Liver (tissue), 9 donors: Measurements from ENCODE around the gene USP2. TPM values are rescaled to one million over a fixed set of nuclear protein-coding genes. Genes with fewer than 3 reads are reported as not detected.

Experiments used
- DNase-seq: peaks from one replicate; pipeline ENCODE4 v3.0.0-alpha.2; 2017; ENCODE audit warnings: low spot score
- H3K27ac ChIP-seq, 2 donors: one replicate each; pipeline ENCODE4 v1.7.0; 2013; ENCODE audit warnings: inconsistent platforms in 2 of 2, low read length in 2 of 2, control low read depth in 1 of 2, low read depth in 1 of 2, mild to moderate bottlenecking in 1 of 2
- H3K27me3 ChIP-seq, 4 donors: one replicate each; pipeline versions ENCODE4 v1.6.1 to v1.7.0; 2013; ENCODE audit warnings: low read length in 3 of 4, inconsistent platforms in 1 of 4, mild to moderate bottlenecking in 1 of 4, moderate library complexity in 1 of 4; ENCODE audit not compliant: control insufficient read depth in 4 of 4, insufficient read depth in 4 of 4
- H3K36me3 ChIP-seq, 4 donors: one replicate each; pipeline versions ENCODE4 v1.6.1 to v1.7.0; 2013; ENCODE audit warnings: low read length in 3 of 4, mild to moderate bottlenecking in 3 of 4, low read depth in 1 of 4, moderate library complexity in 1 of 4; ENCODE audit not compliant: control insufficient read depth in 4 of 4, insufficient read depth in 3 of 4
- H3K4me1 ChIP-seq, 4 donors: one replicate each; pipeline versions ENCODE4 v1.6.1 to v1.7.0; 2013; ENCODE audit warnings: low read length in 3 of 4, mild to moderate bottlenecking in 3 of 4, moderate library complexity in 1 of 4; ENCODE audit not compliant: control insufficient read depth in 4 of 4, insufficient read depth in 4 of 4
- H3K4me3 ChIP-seq, 3 donors: one replicate each; pipeline versions ENCODE4 v1.6.1 to v1.7.0; 2013; ENCODE audit warnings: low read length in 3 of 3, control low read depth in 1 of 3, low read depth in 1 of 3, mild to moderate bottlenecking in 1 of 3
- H3K9ac ChIP-seq, 2 donors: one replicate each; pipeline ENCODE4 v1.7.0; 2013; ENCODE audit warnings: low read length in 2 of 2, mild to moderate bottlenecking in 2 of 2, moderate library complexity in 2 of 2, control low read depth in 1 of 2, low read depth in 1 of 2
- H3K9me3 ChIP-seq, 4 donors: one replicate each; pipeline versions ENCODE4 v1.6.1 to v1.7.0; 2013; ENCODE audit warnings: low read length in 3 of 4; ENCODE audit not compliant: control insufficient read depth in 4 of 4
- ATF3 ChIP-seq: IDR thresholded peaks from 2 replicates; pipeline ENCODE4 v1.6.1; 2016; ENCODE audit warnings: antibody characterized with exemption
- HNF4G ChIP-seq: IDR thresholded peaks from 2 replicates; pipeline ENCODE4 v1.6.1; 2016; ENCODE audit warnings: antibody characterized with exemption
- NR2F2 ChIP-seq: IDR thresholded peaks from 2 replicates; pipeline ENCODE4 v1.6.1; 2016; ENCODE audit warnings: antibody characterized with exemption
- REST ChIP-seq: IDR thresholded peaks from 2 replicates; pipeline ENCODE4 v1.6.1; 2016; ENCODE audit warnings: antibody characterized with exemption, mild to moderate bottlenecking
- RXRA ChIP-seq, 2 donors: IDR thresholded peaks; 2 replicates each; pipeline ENCODE4 v1.6.1; 2017 to 2018; ENCODE audit warnings: antibody characterized with exemption in 2 of 2, mild to moderate bottlenecking in 1 of 2
- SP1 ChIP-seq: IDR thresholded peaks from 2 replicates; pipeline ENCODE4 v1.6.1; 2018; ENCODE audit warnings: antibody characterized with exemption, mild to moderate bottlenecking
- TAF1 ChIP-seq: conservative IDR thresholded peaks from 2 replicates; pipeline ENCODE4 v1.6.1; 2016; ENCODE audit warnings: antibody characterized with exemption, mild to moderate bottlenecking
- ZBTB33 ChIP-seq: IDR thresholded peaks from 2 replicates; pipeline ENCODE4 v1.6.1; 2016; ENCODE audit warnings: antibody characterized with exemption
- WGBS: extraction: QIAGEN DNeasy Blood & Tissue Kit; methylation state at CpG from one replicate; pipeline ENCODE4 v1.1.7; 2013; 5-methylcytosine and 5-hydroxymethylcytosine counted together
- polyA plus RNA-seq, 2 donors: library from polyadenylated mRNA; stranded (reverse) in 1 of 2; unstranded in 1 of 2; fragments of 200-250 nt in 1 of 2; fragments of >200 nt in 1 of 2; fragmentation: Nextera tagmentation in 1 of 2; extraction: Ambion mirVana in 1 of 2; gene quantifications; one replicate each; pipeline versions ENCODE4 v1.2.1 to v1.2.3, GENCODE V29; 2013 to 2015
- total RNA-seq, 2 donors: library from RNA; depleted of rRNA; stranded (reverse); fragments of >200 nt; gene quantifications; one replicate each; pipeline ENCODE4 v1.2.3, GENCODE V29; 2014
- donor health status: healthy.
- donor health status: healthy.
- donor health status: healthy.
- donor health status: healthy.
- donor health status: healthy.

Gene USP2
- total and polyA plus RNA-seq, 4 donors = 0.65 to 4.4 (median 2.1) TPM

GRCh38 chr11:119319136-119319699 lies 62.3 kb downstream of the USP2 start:
- Histone ChIP-seq H3K9ac (no peak overlapping the region), H3K4me3 (no peak overlapping the region), H3K27ac (peak overlapping the region; percentile 60 to 65), H3K4me1 (peaks cover 12 to 37% (median 25%) of the 10 kb centered on the region in 4 donors), H3K36me3 (no peaks in the 10 kb centered on the region), H3K9me3 (no peaks in the 10 kb centered on the region), H3K27me3 (peaks cover 0 to 8% (median 3%) of the 10 kb centered on the region in 4 donors)
- 76% methylated on average over 8 of the region's 8 CpGs for WGBS
- TF ChIP-seq RXRA (IDR thresholded peaks at IDR 0.05) (no peak), HNF4G (no peak), ATF3 (no peak)
- no peak for DNase-seq

GRCh38 chr11:119318240-119319135 lies 63.0 kb downstream of the USP2 start:
- no peaks in the 10 kb centered on the region for H3K36me3 ChIP-seq
- peaks cover 0 to 8% (median 3%) of the 10 kb centered on the region in 4 donors for H3K27me3 ChIP-seq
- peaks cover 12 to 37% (median 25%) of the 10 kb centered on the region in 4 donors for H3K4me1 ChIP-seq
- DNase-seq = no peak
- H3K9me3 ChIP-seq = no peaks in the 10 kb centered on the region
- 67% methylated on average over 22 of the region's 22 CpGs for WGBS
- no peak overlapping the region for H3K9ac ChIP-seq
- H3K4me3 ChIP-seq = no peak overlapping the region
- peak overlapping the region; percentile 60 to 65 for H3K27ac ChIP-seq
- no peak for TF ChIP-seq ZBTB33
- no peak for TF ChIP-seq REST
- peak; percentile 20 for TF ChIP-seq NR2F2
- TF ChIP-seq SP1 = peak; percentile 23
- no peak for TF ChIP-seq TAF1

GRCh38 chr11:119317592-119318239 lies 63.8 kb downstream of the USP2 start:
- H3K4me1 ChIP-seq = peaks cover 12 to 37% (median 25%) of the 10 kb centered on the region in 4 donors

More at GRCh38 chr11:119317592-119318239, 63.8 kb downstream of the USP2 start:
- TF ChIP-seq ATF3 (no peak), HNF4G (no peak)
- Histone ChIP-seq H3K4me3 (no peak overlapping the region), H3K27me3 (peaks cover 0 to 8% (median 3%) of the 10 kb centered on the region in 4 donors), H3K36me3 (no peaks in the 10 kb centered on the region), H3K9me3 (no peaks in the 10 kb centered on the region), H3K27ac (no peak overlapping the region), H3K9ac (no peak overlapping the region)
- WGBS = 52% methylated on average over 14 of the region's 14 CpGs
- DNase-seq = no peak
